SU-DHL-6 (cell line): Measurements from ENCODE around the gene MRGPRD.

ENCODE experiments used
- EZH2phosphoT487 ChIP-seq: fragments of 200-600 bp; sonication (generic), shearing (Covaris generic); conservative IDR thresholded peaks from 2 replicates; pipeline ENCODE4 v1.6.1; 2018; ENCODE audit warnings: mild to moderate bottlenecking, antibody characterized with exemption, low read length, moderate library complexity, mixed read lengths
- TF ChIP-seq, protein P1 (sequence below): fragments of 200-600 bp; sonication (generic); IDR thresholded peaks from one replicate; pipeline ENCODE4 v1.5.1; 2017; ENCODE audit warnings: antibody characterized with exemption, mild to moderate bottlenecking, low read length, moderate library complexity; ENCODE audit not compliant: insufficient read depth, poor library complexity, severe bottlenecking

DNA sequence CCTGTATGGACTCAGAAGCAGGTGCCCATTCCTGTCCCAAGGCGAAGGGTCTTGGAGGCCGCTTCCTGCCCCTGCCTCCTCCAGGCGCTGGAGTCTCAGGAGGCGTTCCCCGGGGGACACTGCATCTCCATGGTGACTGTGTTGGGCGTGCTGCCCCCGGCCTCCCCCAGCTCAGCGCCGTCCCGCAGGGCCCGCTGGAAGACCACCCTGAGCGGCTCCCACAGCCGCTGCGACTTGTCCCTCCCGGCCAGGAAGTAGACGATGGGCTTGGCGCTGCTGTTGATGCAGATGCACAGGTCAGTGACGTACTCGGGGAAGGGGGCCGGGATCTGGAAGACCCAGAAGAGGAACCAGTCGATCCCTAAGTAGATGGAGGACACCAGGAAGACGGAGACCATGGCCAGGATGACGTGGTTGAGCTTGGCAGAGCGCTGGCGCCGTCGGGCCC, 24.4 kb upstream of the MRGPRD start:
- TF ChIP-seq, protein P1, sequence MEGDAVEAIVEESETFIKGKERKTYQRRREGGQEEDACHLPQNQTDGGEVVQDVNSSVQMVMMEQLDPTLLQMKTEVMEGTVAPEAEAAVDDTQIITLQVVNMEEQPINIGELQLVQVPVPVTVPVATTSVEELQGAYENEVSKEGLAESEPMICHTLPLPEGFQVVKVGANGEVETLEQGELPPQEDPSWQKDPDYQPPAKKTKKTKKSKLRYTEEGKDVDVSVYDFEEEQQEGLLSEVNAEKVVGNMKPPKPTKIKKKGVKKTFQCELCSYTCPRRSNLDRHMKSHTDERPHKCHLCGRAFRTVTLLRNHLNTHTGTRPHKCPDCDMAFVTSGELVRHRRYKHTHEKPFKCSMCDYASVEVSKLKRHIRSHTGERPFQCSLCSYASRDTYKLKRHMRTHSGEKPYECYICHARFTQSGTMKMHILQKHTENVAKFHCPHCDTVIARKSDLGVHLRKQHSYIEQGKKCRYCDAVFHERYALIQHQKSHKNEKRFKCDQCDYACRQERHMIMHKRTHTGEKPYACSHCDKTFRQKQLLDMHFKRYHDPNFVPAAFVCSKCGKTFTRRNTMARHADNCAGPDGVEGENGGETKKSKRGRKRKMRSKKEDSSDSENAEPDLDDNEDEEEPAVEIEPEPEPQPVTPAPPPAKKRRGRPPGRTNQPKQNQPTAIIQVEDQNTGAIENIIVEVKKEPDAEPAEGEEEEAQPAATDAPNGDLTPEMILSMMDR = no peak
- no peak for TF ChIP-seq EZH2phosphoT487
